ENCODE measurements around the gene ANKRD17. TPM values are rescaled to one million over a fixed set of nuclear protein-coding genes. Genes with fewer than 3 reads are reported as not detected.
A peak's percentile ranks its signal among the peaks of the same experiment; 100 is the strongest.

Gene ANKRD17
- total and polyA plus RNA-seq, 2 donors (not counting 3 experiments of a cell fraction or from before 2014, with no cell fraction given) = 33.3 to 64.4 TPM

DNA sequence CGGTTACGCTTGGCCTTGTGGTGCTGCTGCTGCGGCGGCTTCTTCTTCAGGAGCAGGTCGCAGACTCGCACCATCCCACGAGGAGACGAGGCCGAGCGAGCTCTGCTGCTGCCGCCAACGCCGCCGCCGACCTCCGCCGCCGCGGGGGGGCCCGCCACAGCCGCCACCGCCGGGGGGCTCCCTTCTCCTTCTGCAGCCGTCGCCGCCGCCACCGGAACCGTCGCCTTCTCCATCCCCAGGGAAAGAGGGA lies 237 bp downstream of the ANKRD17 start:
- peaks cover 0 to 5% of the 10 kb centered on the region in 2 experiments for H3K36me3 ChIP-seq (ENCODE audit: control insufficient read depth in 2 of 2, extremely low read depth in 1 of 2, insufficient read depth in 2 of 2, low read length in 2 of 2)
- peaks cover 19% of the 10 kb centered on the region for H3K4me1 ChIP-seq (ENCODE audit: control insufficient read depth, extremely low read depth, insufficient read depth, low read length)
- POLR2A ChIA-PET = interaction anchor here (0.7 to 1.4 kb wide), 6 partner anchors 10 to 286 kb away, joined by 4 to 12 read pairs (median 6); no protein-coding TSS in a partner anchor
- CTCF ChIA-PET = interaction anchor here (1.0 to 3.4 kb wide), 9 partner anchors 18 to 220 kb away, joined by 3 to 29 read pairs (median 5); no protein-coding TSS in a partner anchor
- peaks cover 68% of the 10 kb centered on the region for H3K79me2 ChIP-seq (ENCODE audit: control insufficient read depth, insufficient read depth, low read length)
- no peak overlapping the region for H3K4me2 ChIP-seq (ENCODE audit: insufficient read depth, low read length)
- H3K27ac ChIP-seq (ENCODE audit: insufficient read depth, low read depth, low read length) = peak overlapping the region; percentile 91
- H3K27me3 ChIP-seq (ENCODE audit: control insufficient read depth in 2 of 2, insufficient read depth in 2 of 2, low read length in 2 of 2) = no peaks in the 10 kb centered on the region
- no TSS peak for BruUV-seq (replicated peaks)
- H2AFZ ChIP-seq (ENCODE audit: low read depth, low read length) = peak overlapping the region; percentile 6
- DNase-seq (ENCODE audit: low read depth, low spot score) = no peak
- intact Hi-C loops (cut with micrococcal nuclease) (loop anchor here (2.0 to 5.0 kb wide), 3 partner anchors 284 to 898 kb away; no protein-coding TSS in a partner anchor), dilution Hi-C loops (cut with MboI; ENCODE audit: extremely low pct_ligation_motif_present, low sequenced_read_pairs) (no loop called here)
- peak overlapping the region; percentile 61 to 93 (median 91) for H3K4me3 ChIP-seq (replicated peaks in 1 of 3; ENCODE audit: insufficient read depth in 1 of 3, low read depth in 1 of 3, low read length in 3 of 3)
- peak overlapping the region; percentile 100 for H3K9ac ChIP-seq (replicated peaks; ENCODE audit: extremely low read depth, insufficient read depth, low read length)
- TF ChIP-seq, protein P1, sequence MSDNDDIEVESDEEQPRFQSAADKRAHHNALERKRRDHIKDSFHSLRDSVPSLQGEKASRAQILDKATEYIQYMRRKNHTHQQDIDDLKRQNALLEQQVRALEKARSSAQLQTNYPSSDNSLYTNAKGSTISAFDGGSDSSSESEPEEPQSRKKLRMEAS (IDR thresholded peaks at IDR 0.05; ENCODE audit: insufficient read depth, insufficient read length) = no peak
- no peak for TF ChIP-seq POLR2A (IDR thresholded peaks at IDR 0.05; ENCODE audit: low read depth, low read length)
- peaks cover 10% of the 10 kb centered on the region for H4K20me1 ChIP-seq (replicated peaks; ENCODE audit: control insufficient read depth, extremely low read depth, insufficient read depth, low read length)
- no peaks in the 10 kb centered on the region for H3K9me1 ChIP-seq (replicated peaks; ENCODE audit: control insufficient read depth, extremely low read depth, insufficient read depth, low read length)
- FAIRE-seq = no peak
- H3K9me3 ChIP-seq (replicated peaks; ENCODE audit: control insufficient read depth, insufficient read depth, low read length) = no peaks in the 10 kb centered on the region

DNA sequence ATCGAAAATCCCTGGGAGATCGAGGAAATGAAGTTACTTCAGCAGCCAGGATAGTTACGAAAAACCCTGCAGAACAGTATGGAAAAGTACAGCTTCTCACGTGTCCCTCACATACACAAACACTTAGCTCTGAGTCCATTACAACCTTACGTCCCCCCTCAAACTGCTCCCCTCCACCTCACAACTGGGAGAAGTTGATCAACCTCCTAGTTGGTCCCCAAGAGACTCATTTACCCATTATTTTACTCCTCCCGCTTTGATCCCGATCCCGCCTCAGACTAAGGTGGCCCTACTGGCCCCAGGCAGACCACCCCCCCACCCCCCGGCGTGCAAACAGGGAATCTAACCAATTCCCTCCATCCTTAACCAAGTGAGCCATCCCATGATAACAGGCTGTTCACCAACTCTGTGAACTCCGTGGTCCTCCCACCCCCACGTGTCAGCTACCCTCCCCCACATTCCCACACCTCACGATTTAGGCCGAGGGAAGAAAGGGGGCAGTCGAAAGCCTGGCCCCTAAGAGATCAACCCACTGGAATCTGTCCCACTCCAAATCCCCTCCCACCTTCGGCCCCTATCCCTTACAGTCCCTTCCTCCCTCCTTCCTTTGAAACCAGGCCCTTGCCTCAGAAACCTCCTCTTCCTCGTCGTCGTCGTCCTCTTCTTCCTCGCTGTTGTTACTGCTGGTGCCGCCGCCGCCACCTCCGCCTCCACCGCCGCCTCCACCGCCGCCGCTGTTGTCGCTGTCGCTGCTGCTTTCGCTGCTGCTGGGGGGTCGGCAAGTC lies 755 bp downstream of the ANKRD17 start:
- no TSS peak for BruUV-seq (replicated peaks)
- Histone ChIP-seq H3K9ac (replicated peaks; ENCODE audit: extremely low read depth, insufficient read depth, low read length) (peak overlapping the region; percentile 100), H3K27me3 (ENCODE audit: control insufficient read depth in 2 of 2, insufficient read depth in 2 of 2, low read length in 2 of 2) (no peaks in the 10 kb centered on the region), H4K20me1 (replicated peaks; ENCODE audit: control insufficient read depth, extremely low read depth, insufficient read depth, low read length) (peaks cover 11% of the 10 kb centered on the region), H3K79me2 (ENCODE audit: control insufficient read depth, insufficient read depth, low read length) (peaks cover 73% of the 10 kb centered on the region), H3K9me3 (replicated peaks; ENCODE audit: control insufficient read depth, insufficient read depth, low read length) (no peaks in the 10 kb centered on the region), H3K4me2 (ENCODE audit: insufficient read depth, low read length) (peak overlapping the region; percentile 79), H3K27ac (ENCODE audit: insufficient read depth, low read depth, low read length) (peak overlapping the region; percentile 91), H3K4me3 (replicated peaks in 1 of 3; ENCODE audit: insufficient read depth in 1 of 3, low read depth in 1 of 3, low read length in 3 of 3) (peak overlapping the region; percentile 61 to 93 (median 91)), H2AFZ (ENCODE audit: low read depth, low read length) (peak overlapping the region; percentile 6), H3K9me1 (replicated peaks; ENCODE audit: control insufficient read depth, extremely low read depth, insufficient read depth, low read length) (no peaks in the 10 kb centered on the region), H3K4me1 (ENCODE audit: control insufficient read depth, extremely low read depth, insufficient read depth, low read length) (peaks cover 19% of the 10 kb centered on the region), H3K36me3 (ENCODE audit: control insufficient read depth in 2 of 2, extremely low read depth in 1 of 2, insufficient read depth in 2 of 2, low read length in 2 of 2) (peaks cover 0 to 8% of the 10 kb centered on the region in 2 experiments)
- DNase-seq (ENCODE audit: low read depth, low spot score) (peak; percentile 59), FAIRE-seq (no peak)
- intact Hi-C loops (cut with micrococcal nuclease) (loop anchor here (1.0 to 5.0 kb wide), 10 partner anchors 35 to 899 kb away; partner anchors contain the start of gene COX18), dilution Hi-C loops (cut with MboI; ENCODE audit: extremely low pct_ligation_motif_present, low sequenced_read_pairs) (no loop called here)
- CTCF ChIA-PET = interaction anchor here (0.8 to 3.5 kb wide), 31 partner anchors 10 to 235 kb away, joined by 3 to 29 read pairs (median 5); partner anchors contain the start of gene COX18
- TF ChIP-seq, protein P1 (IDR thresholded peaks at IDR 0.05; ENCODE audit: insufficient read depth, insufficient read length) = peak; percentile 14
- TF ChIP-seq FOS (IDR thresholded peaks at IDR 0.05; ENCODE audit: borderline replicate concordance, insufficient read depth, low read length) = no peak
- POLR2A ChIA-PET = interaction anchor here (0.7 to 1.4 kb wide), 6 partner anchors 10 to 286 kb away, joined by 4 to 12 read pairs (median 4); no protein-coding TSS in a partner anchor
